ENCODE results near the gene CRB3.

- TF ChIP-seq, protein P1, sequence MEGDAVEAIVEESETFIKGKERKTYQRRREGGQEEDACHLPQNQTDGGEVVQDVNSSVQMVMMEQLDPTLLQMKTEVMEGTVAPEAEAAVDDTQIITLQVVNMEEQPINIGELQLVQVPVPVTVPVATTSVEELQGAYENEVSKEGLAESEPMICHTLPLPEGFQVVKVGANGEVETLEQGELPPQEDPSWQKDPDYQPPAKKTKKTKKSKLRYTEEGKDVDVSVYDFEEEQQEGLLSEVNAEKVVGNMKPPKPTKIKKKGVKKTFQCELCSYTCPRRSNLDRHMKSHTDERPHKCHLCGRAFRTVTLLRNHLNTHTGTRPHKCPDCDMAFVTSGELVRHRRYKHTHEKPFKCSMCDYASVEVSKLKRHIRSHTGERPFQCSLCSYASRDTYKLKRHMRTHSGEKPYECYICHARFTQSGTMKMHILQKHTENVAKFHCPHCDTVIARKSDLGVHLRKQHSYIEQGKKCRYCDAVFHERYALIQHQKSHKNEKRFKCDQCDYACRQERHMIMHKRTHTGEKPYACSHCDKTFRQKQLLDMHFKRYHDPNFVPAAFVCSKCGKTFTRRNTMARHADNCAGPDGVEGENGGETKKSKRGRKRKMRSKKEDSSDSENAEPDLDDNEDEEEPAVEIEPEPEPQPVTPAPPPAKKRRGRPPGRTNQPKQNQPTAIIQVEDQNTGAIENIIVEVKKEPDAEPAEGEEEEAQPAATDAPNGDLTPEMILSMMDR (IDR thresholded peaks at IDR 0.05 in 4 of 5, conservative IDR thresholded peaks at IDR 0.05 in 1 of 5) = no peak
- TF ChIP-seq POLR2A (IDR thresholded peaks at IDR 0.05) = no peak
These were observed 11.4 kb downstream of the CRB3 start for GRCh38 chr19:6475321-6476108.
